GM21390 (cell line): ENCODE measurements around the gene CSNK2A1.
"Not testable (repeated sequence)": the region's sequence is repeated elsewhere in the genome, so short reads cannot be mapped to it uniquely, and the experiment has no call there.

Experiments
- ATAC-seq: cut with Tn5 transposase; IDR thresholded peaks from one replicate; pipeline ENCODE4 v1.9.1; 2021; ENCODE audit not compliant: unreplicated experiment

The CSNK2A1 gene

GRCh38 chr20:461254-462198 lies 82.1 kb downstream of the CSNK2A1 start:
- peak; percentile 32 for ATAC-seq

GRCh38 chr20:460707-461106 lies 82.9 kb downstream of the CSNK2A1 start:
- ATAC-seq, result no peak

- ATAC-seq, result no peak
Observed at GRCh38 chr20:460180-460579, 83.4 kb downstream of the CSNK2A1 start.

GRCh38 chr20:458776-459175 lies 84.8 kb downstream of the CSNK2A1 start:
- ATAC-seq, result no peak

GRCh38 chr20:454951-455350 lies 88.6 kb downstream of the CSNK2A1 start:
- no peak for ATAC-seq

- not testable (repeated sequence) for ATAC-seq
Observed at GRCh38 chr20:452021-452420, 91.6 kb downstream of the CSNK2A1 start.

GRCh38 chr20:445514-446336 lies 97.9 kb downstream of the CSNK2A1 start:
- ATAC-seq, result no peak

- ATAC-seq, result no peak
Observed at GRCh38 chr20:444862-445426, 98.6 kb downstream of the CSNK2A1 start.

- no peak for ATAC-seq
Observed at GRCh38 chr20:444117-444516, 99.5 kb downstream of the CSNK2A1 start.

- ATAC-seq, result no peak
Observed at GRCh38 chr20:443223-443775, 100.3 kb downstream of the CSNK2A1 start.

GRCh38 chr20:440636-441035 lies 103.0 kb downstream of the CSNK2A1 start:
- no peak for ATAC-seq

- no peak for ATAC-seq
Observed at GRCh38 chr20:440148-440547, 103.4 kb downstream of the CSNK2A1 start.

GRCh38 chr20:438571-439469 lies 104.8 kb downstream of the CSNK2A1 start:
- ATAC-seq, result peak; percentile 57

GRCh38 chr20:437787-438486 lies 105.7 kb downstream of the CSNK2A1 start:
- no peak for ATAC-seq

GRCh38 chr20:436476-436875 lies 107.1 kb downstream of the CSNK2A1 start:
- ATAC-seq, result no peak

- ATAC-seq, result no peak
Observed at GRCh38 chr20:435558-435957, 108.0 kb downstream of the CSNK2A1 start.

- no peak for ATAC-seq
Observed at GRCh38 chr20:434661-435419, 108.8 kb downstream of the CSNK2A1 start.

- ATAC-seq, result no peak
Observed at GRCh38 chr20:434221-434620, 109.4 kb downstream of the CSNK2A1 start.
